Activated CD8-positive, alpha-beta T cell treated with anti-CD3 and anti-CD28 coated beads, Interleukin-2, amount 10 ng/mL, durations not matched to agents 7 days and 5 days (primary cell): Measurements from ENCODE around the gene SEPTIN5. TPM values are rescaled to one million over a fixed set of nuclear protein-coding genes. Genes with fewer than 3 reads are reported as not detected.

ENCODE experiments used
- ATAC-seq: fragments of 150-1000 bp; cut with Tn5 transposase; one replicate; pipeline ENCODE4 v1.10.0; 2021; ENCODE audit warnings: moderate library complexity
- CTCF ChIA-PET: fragments of 350-600 bp; sonication (Branson Sonifier 250); formaldehyde crosslinking; loops from one replicate; lab custom pipeline; 2021; ENCODE audit warnings: antibody characterized with exemption; lab: Charles Lee
- POLR2A ChIA-PET: fragments of 350-600 bp; sonication (Branson Sonifier 250); formaldehyde crosslinking; loops from one replicate; lab custom pipeline; 2021; ENCODE audit warnings: antibody characterized with exemption; lab: Charles Lee
- DNase-seq: peaks from one replicate; pipeline ENCODE4 v3.0.0-alpha.2; 2020
- H3K27ac Mint-ChIP-seq: one replicate; pipeline ENCODE4 v1.8.0; 2021; ENCODE audit warnings: mild to moderate bottlenecking, mixed read lengths
- H3K27me3 Mint-ChIP-seq: one replicate; pipeline ENCODE4 v1.8.0; 2021; ENCODE audit warnings: low read depth, mixed read lengths
- H3K36me3 Mint-ChIP-seq: one replicate; pipeline ENCODE4 v1.8.0; 2021; ENCODE audit warnings: low read depth, mixed read lengths
- H3K4me1 Mint-ChIP-seq: one replicate; pipeline ENCODE4 v1.8.0; 2021; ENCODE audit warnings: low read depth, mixed read lengths
- H3K4me3 Mint-ChIP-seq: one replicate; pipeline ENCODE4 v1.8.0; 2021; ENCODE audit warnings: mild to moderate bottlenecking, mixed read lengths
- H3K9me3 Mint-ChIP-seq: one replicate; pipeline ENCODE4 v1.8.0; 2022; ENCODE audit warnings: mixed read lengths; ENCODE audit not compliant: insufficient read depth
- total RNA-seq, 2 experiments: library from RNA; stranded (reverse); gene quantifications; one replicate each; pipeline ENCODE4 v1.2.3, GENCODE V29; 2021

SEPTIN5 gene
- total RNA-seq, 2 experiments from 2014 or later, result 0.53 TPM; not detected in 1

GRCh38 chr22:19758896-19759426 is 44.7 kb downstream of the SEPTIN5 start:
- peaks cover 2% of the 10 kb centered on the region for H3K36me3 Mint-ChIP-seq
- ATAC-seq, result no peak
- ChIA-PET POLR2A (no interaction called here), CTCF (no interaction called here)
- no peaks in the 10 kb centered on the region for H3K9me3 Mint-ChIP-seq
- H3K27ac Mint-ChIP-seq, result no peak overlapping the region
- H3K27me3 Mint-ChIP-seq, result peaks cover 76% of the 10 kb centered on the region
- H3K4me1 Mint-ChIP-seq, result peaks cover 24% of the 10 kb centered on the region
- H3K4me3 Mint-ChIP-seq, result no peak overlapping the region
- DNase-seq, result no peak

GRCh38 chr22:19759427-19760057 is 45.2 kb downstream of the SEPTIN5 start:
- no peak for DNase-seq
- Mint-ChIP-seq H3K9me3 (no peaks in the 10 kb centered on the region), H3K27me3 (peaks cover 74% of the 10 kb centered on the region), H3K27ac (no peak overlapping the region), H3K36me3 (peaks cover 2% of the 10 kb centered on the region), H3K4me3 (peak overlapping the region; percentile 48), H3K4me1 (peaks cover 24% of the 10 kb centered on the region)
- ChIA-PET POLR2A (no interaction called here), CTCF (no interaction called here)
- no peak for ATAC-seq

GRCh38 chr22:19760058-19760950 is 46.0 kb downstream of the SEPTIN5 start, which contains the start of gene TBX1:
Gene TBX1 (plus strand): TSS chr22:19760778. CDS start chr22:19760844, 66 bp downstream.
- no peak within 1 kb of the TSS for H3K27ac Mint-ChIP-seq
- no peaks in the 10 kb centered on the region for H3K9me3 Mint-ChIP-seq
- CTCF ChIA-PET, result no interaction called here
- no peak for ATAC-seq
- H3K27me3 Mint-ChIP-seq, result peaks cover 72% of the 10 kb centered on the region
- POLR2A ChIA-PET, result no interaction called here
- peaks cover 2% of the 10 kb centered on the region for H3K36me3 Mint-ChIP-seq
- H3K4me1 Mint-ChIP-seq, result peaks cover 29% of the 10 kb centered on the region
- DNase-seq, result no peak
- peak within 1 kb of the TSS; percentile 48 for H3K4me3 Mint-ChIP-seq

GRCh38 chr22:19760951-19761724 is 46.8 kb downstream of the SEPTIN5 start:
- H3K27me3 Mint-ChIP-seq, result peaks cover 68% of the 10 kb centered on the region
- ATAC-seq, result no peak
- H3K9me3 Mint-ChIP-seq, result no peaks in the 10 kb centered on the region
- DNase-seq, result no peak
- no peak overlapping the region for H3K27ac Mint-ChIP-seq
- H3K4me3 Mint-ChIP-seq, result no peak overlapping the region
- ChIA-PET CTCF (interaction anchor here (2.7 kb wide), 1 partner anchor 31 kb away, joined by 11 read pairs; no protein-coding TSS in a partner anchor), POLR2A (no interaction called here)
- peaks cover 29% of the 10 kb centered on the region for H3K4me1 Mint-ChIP-seq
- peaks cover 2% of the 10 kb centered on the region for H3K36me3 Mint-ChIP-seq

GRCh38 chr22:19761725-19762567 is 47.6 kb downstream of the SEPTIN5 start:
- H3K4me3 Mint-ChIP-seq, result no peak overlapping the region
- peaks cover 63% of the 10 kb centered on the region for H3K27me3 Mint-ChIP-seq
- no peak overlapping the region for H3K27ac Mint-ChIP-seq

GRCh38 chr22:19762568-19763457 is 48.5 kb downstream of the SEPTIN5 start:
- ATAC-seq (no peak), DNase-seq (no peak)
- Mint-ChIP-seq H3K4me3 (no peak overlapping the region), H3K36me3 (peaks cover 2% of the 10 kb centered on the region), H3K27me3 (peaks cover 62% of the 10 kb centered on the region), H3K4me1 (peaks cover 27% of the 10 kb centered on the region), H3K9me3 (no peaks in the 10 kb centered on the region), H3K27ac (no peak overlapping the region)
- POLR2A ChIA-PET, result no interaction called here
- CTCF ChIA-PET, result interaction anchor here (1.3 to 2.7 kb wide), 2 partner anchors 32 to 148 kb away, joined by 4 to 11 read pairs; no protein-coding TSS in a partner anchor

More at GRCh38 chr22:19761725-19762567, 47.6 kb downstream of the SEPTIN5 start:
- POLR2A ChIA-PET, result no interaction called here
- DNase-seq (no peak), ATAC-seq (no peak)
- Mint-ChIP-seq H3K9me3 (no peaks in the 10 kb centered on the region), H3K4me1 (peaks cover 27% of the 10 kb centered on the region), H3K36me3 (peaks cover 2% of the 10 kb centered on the region)
- CTCF ChIA-PET, result interaction anchor here (1.3 to 2.7 kb wide), 2 partner anchors 32 to 148 kb away, joined by 4 to 11 read pairs; no protein-coding TSS in a partner anchor

- H3K4me1 Mint-ChIP-seq, result peaks cover 30% of the 10 kb centered on the region
- ChIA-PET POLR2A (no interaction called here), CTCF (interaction anchor here (1.3 to 2.7 kb wide), 2 partner anchors 33 to 147 kb away, joined by 4 to 11 read pairs; no protein-coding TSS in a partner anchor)
- H3K9me3 Mint-ChIP-seq, result no peaks in the 10 kb centered on the region
- H3K27ac Mint-ChIP-seq, result no peak overlapping the region
- peaks cover 65% of the 10 kb centered on the region for H3K27me3 Mint-ChIP-seq
- no peak overlapping the region for H3K4me3 Mint-ChIP-seq
- H3K36me3 Mint-ChIP-seq, result peaks cover 2% of the 10 kb centered on the region
- ATAC-seq, result no peak
- DNase-seq, result no peak
Observed at GRCh38 chr22:19763458-19764298, 49.4 kb downstream of the SEPTIN5 start.

- ATAC-seq (no peak), DNase-seq (no peak)
- CTCF ChIA-PET, result no interaction called here
- peaks cover 2% of the 10 kb centered on the region for H3K36me3 Mint-ChIP-seq
- H3K9me3 Mint-ChIP-seq, result no peaks in the 10 kb centered on the region
- POLR2A ChIA-PET, result no interaction called here
- peaks cover 30% of the 10 kb centered on the region for H3K4me1 Mint-ChIP-seq
- H3K27me3 Mint-ChIP-seq, result peaks cover 64% of the 10 kb centered on the region
- H3K4me3 Mint-ChIP-seq, result no peak overlapping the region
- no peak overlapping the region for H3K27ac Mint-ChIP-seq
Observed at GRCh38 chr22:19764299-19764593, 49.9 kb downstream of the SEPTIN5 start.

GRCh38 chr22:19764636-19765476 is 50.6 kb downstream of the SEPTIN5 start:
- Mint-ChIP-seq H3K4me3 (peak overlapping the region; percentile 70), H3K36me3 (peaks cover 2% of the 10 kb centered on the region), H3K9me3 (no peaks in the 10 kb centered on the region), H3K27me3 (peaks cover 65% of the 10 kb centered on the region), H3K27ac (no peak overlapping the region), H3K4me1 (peaks cover 24% of the 10 kb centered on the region)
- POLR2A ChIA-PET, result interaction anchor here (0.5 kb wide), 1 partner anchor 12 kb away, joined by 4 read pairs; no protein-coding TSS in a partner anchor
- DNase-seq (no peak), ATAC-seq (no peak)
- CTCF ChIA-PET, result interaction anchor here (1.0 to 1.3 kb wide), 3 partner anchors 9 to 145 kb away, joined by 3 to 5 read pairs (median 3); no protein-coding TSS in a partner anchor
